Activated effector memory CD4-positive, alpha-beta T cell treated with Interleukin-2 at 50 U/mL for 16 hours (primary cell): Measurements from ENCODE around the gene GFAP.

Experiments used
- DNase-seq: peaks from one replicate; pipeline ENCODE4 v3.0.0-alpha.2; 2020

Gene GFAP

GRCh38 chr17:44894642-44895041, 20.7 kb downstream of the GFAP start:
- DNase-seq, result no peak

GRCh38 chr17:44892250-44892649, 23.1 kb downstream of the GFAP start:
- DNase-seq, result no peak

- no peak for DNase-seq
These were observed 26.3 kb downstream of the GFAP start for GRCh38 chr17:44889003-44889402.

- peak; percentile 2 for DNase-seq
These were observed 27.0 kb downstream of the GFAP start for GRCh38 chr17:44887971-44888954.

- no peak for DNase-seq
These were observed 28.3 kb downstream of the GFAP start for GRCh38 chr17:44887016-44887415.

- DNase-seq, result no peak
These were observed 30.4 kb downstream of the GFAP start for GRCh38 chr17:44884941-44885340.

- DNase-seq, result no peak
These were observed 34.2 kb downstream of the GFAP start for GRCh38 chr17:44881145-44881544.

- DNase-seq, result no peak
These were observed 35.2 kb downstream of the GFAP start for GRCh38 chr17:44880062-44880461.

- DNase-seq, result no peak
These were observed 35.9 kb downstream of the GFAP start for GRCh38 chr17:44879376-44879775.

GRCh38 chr17:44878627-44879221, 36.6 kb downstream of the GFAP start:
- DNase-seq, result no peak

GRCh38 chr17:44877121-44877520, 38.2 kb downstream of the GFAP start:
- DNase-seq, result no peak

- no peak for DNase-seq
These were observed 39.5 kb downstream of the GFAP start for GRCh38 chr17:44875761-44876160.

- no peak for DNase-seq
These were observed 43.0 kb downstream of the GFAP start for GRCh38 chr17:44872131-44872768.

GRCh38 chr17:44871556-44871955, 43.7 kb downstream of the GFAP start:
- DNase-seq, result no peak

- DNase-seq, result no peak
These were observed 47.5 kb downstream of the GFAP start for GRCh38 chr17:44867841-44868240.

GRCh38 chr17:44865931-44866330, 49.4 kb downstream of the GFAP start:
- no peak for DNase-seq

GRCh38 chr17:44865231-44865660, 50.1 kb downstream of the GFAP start:
- DNase-seq, result peak; percentile 39

GRCh38 chr17:44864831-44865230, 50.5 kb downstream of the GFAP start:
- no peak for DNase-seq

GRCh38 chr17:44863061-44863918, 52.0 kb downstream of the GFAP start:
- no peak for DNase-seq

GRCh38 chr17:44862278-44862914, 52.9 kb downstream of the GFAP start:
- DNase-seq, result no peak

GRCh38 chr17:44859701-44860100, 55.6 kb downstream of the GFAP start:
- no peak for DNase-seq

- DNase-seq, result no peak
These were observed 61.1 kb downstream of the GFAP start for GRCh38 chr17:44854192-44854591.
